PC-3 (cell line): ENCODE results near the gene CYLD. TPM values are rescaled to one million over a fixed set of nuclear protein-coding genes. Genes with fewer than 3 reads are reported as not detected.
A peak's percentile ranks its signal among the peaks of the same experiment; 100 is the strongest.

Experiments used
- ATAC-seq: fragments of 200-7000 bp; cut with Tn5 transposase; 2 replicates; pipeline ENCODE4 v1.9.1; 2020; ENCODE audit warnings: mild to moderate bottlenecking, moderate library complexity
- BruUV-seq: library from RNA; stranded (reverse); fragments of 400-500 nt; replicated peaks from 2 replicates; lab custom pipeline; 2021; lab: Mats Ljungman, UMichigan
- CTCF ChIA-PET: fragments of 300-600 bp; sonication (Branson Sonifier 250); formaldehyde crosslinking; loops from one replicate; lab custom pipeline; 2022; ENCODE audit warnings: antibody characterized with exemption; lab: Charles Lee
- POLR2A ChIA-PET: fragments of 300-600 bp; sonication (Branson Sonifier 250); formaldehyde crosslinking; loops from one replicate; lab custom pipeline; 2022; ENCODE audit warnings: antibody characterized with exemption; ENCODE audit not compliant: unreplicated experiment; lab: Charles Lee
- DNase-seq: peaks from one replicate; pipeline ENCODE4 v3.0.0-alpha.2; 2015
- H2AFZ ChIP-seq: fragments of 300-600 bp; sonication (generic); 2 replicates; pipeline ENCODE4 v1.6.0; 2016; ENCODE audit warnings: antibody characterized with exemption, low read length
- H3F3A ChIP-seq: fragments of 300-600 bp; sonication (generic); one replicate; pipeline ENCODE4 v1.6.0; 2017; ENCODE audit warnings: antibody characterized with exemption, low read length, control low read depth, mild to moderate bottlenecking; ENCODE audit not compliant: unreplicated experiment
- H3K27ac ChIP-seq: fragments of 300-600 bp; sonication (generic); 2 replicates; pipeline ENCODE4 v1.5.1; 2016; ENCODE audit warnings: mild to moderate bottlenecking, low read length
- H3K27me3 ChIP-seq: fragments of 300-600 bp; sonication (generic); 2 replicates; pipeline ENCODE4 v1.6.1; 2016; ENCODE audit warnings: low read length, mixed read lengths
- H3K36me3 ChIP-seq: fragments of 300-600 bp; sonication (generic); 2 replicates; pipeline ENCODE4 v1.6.1; 2016; ENCODE audit warnings: low read depth, mixed run types, low read length, mixed read lengths
- H3K4me1 ChIP-seq: fragments of 300-600 bp; sonication (generic); 2 replicates; pipeline ENCODE4 v1.5.1; 2016; ENCODE audit warnings: low read length; ENCODE audit not compliant: insufficient read depth
- H3K4me2 ChIP-seq: fragments of 300-600 bp; sonication (generic); 2 replicates; pipeline ENCODE4 v1.6.0; 2016; ENCODE audit warnings: low read length
- H3K4me3 ChIP-seq: fragments of 300-600 bp; sonication (generic); 2 replicates; pipeline ENCODE4 v1.5.1; 2016; ENCODE audit warnings: mild to moderate bottlenecking, low read length, mixed read lengths
- H3K79me2 ChIP-seq: fragments of 300-600 bp; sonication (generic); 2 replicates; pipeline ENCODE4 v1.6.1; 2017; ENCODE audit warnings: low read length, mixed read lengths
- H3K9ac ChIP-seq: fragments of 300-600 bp; sonication (generic); 2 replicates; pipeline ENCODE4 v1.6.0; 2016; ENCODE audit warnings: mild to moderate bottlenecking, low read length
- H3K9me2 ChIP-seq: fragments of 300-600 bp; sonication (generic); replicated peaks from 2 replicates; pipeline ENCODE4 v1.6.1; 2016; ENCODE audit warnings: mixed run types, low read length, mixed read lengths
- H3K9me3 ChIP-seq: fragments of 300-600 bp; sonication (generic); 2 replicates; pipeline ENCODE4 v1.6.1; 2016; ENCODE audit warnings: low read length, mixed read lengths
- H4K20me1 ChIP-seq: fragments of 300-600 bp; sonication (generic); 2 replicates; pipeline ENCODE4 v1.6.1; 2016; ENCODE audit warnings: low read length, mixed read lengths
- CTCF ChIP-seq: fragments of 300-600 bp; sonication (generic); conservative IDR thresholded peaks from 2 replicates; pipeline ENCODE4 v1.5.1; 2017; ENCODE audit warnings: antibody characterized with exemption, low read depth, mild to moderate bottlenecking, low read length
- EZH2 ChIP-seq: fragments of 300-600 bp; sonication (generic); IDR thresholded peaks from one replicate; pipeline ENCODE4 v1.6.1; 2017; ENCODE audit warnings: antibody characterized with exemption, mild to moderate bottlenecking, low read length; ENCODE audit not compliant: unreplicated experiment
- EZH2phosphoT487 ChIP-seq: fragments of 300-600 bp; sonication (generic); IDR thresholded peaks from 2 replicates; pipeline ENCODE4 v1.6.1; 2018; ENCODE audit warnings: mild to moderate bottlenecking, antibody characterized with exemption, low read length, borderline replicate concordance
- intact Hi-C: fragments of 100-400 bp; cut with micrococcal nuclease; formaldehyde crosslinking; loops from 2 replicates; pipeline ENCODE4 v1.9.0; 2023
- total RNA-seq: library from RNA; depleted of rRNA; stranded (reverse); fragments of >200 nt; gene quantifications from 2 replicates; pipeline ENCODE4 v1.2.3, GENCODE V29; 2014

The CYLD gene
- total RNA-seq, 1 experiment from 2014 or later: 8.6 TPM

DNA sequence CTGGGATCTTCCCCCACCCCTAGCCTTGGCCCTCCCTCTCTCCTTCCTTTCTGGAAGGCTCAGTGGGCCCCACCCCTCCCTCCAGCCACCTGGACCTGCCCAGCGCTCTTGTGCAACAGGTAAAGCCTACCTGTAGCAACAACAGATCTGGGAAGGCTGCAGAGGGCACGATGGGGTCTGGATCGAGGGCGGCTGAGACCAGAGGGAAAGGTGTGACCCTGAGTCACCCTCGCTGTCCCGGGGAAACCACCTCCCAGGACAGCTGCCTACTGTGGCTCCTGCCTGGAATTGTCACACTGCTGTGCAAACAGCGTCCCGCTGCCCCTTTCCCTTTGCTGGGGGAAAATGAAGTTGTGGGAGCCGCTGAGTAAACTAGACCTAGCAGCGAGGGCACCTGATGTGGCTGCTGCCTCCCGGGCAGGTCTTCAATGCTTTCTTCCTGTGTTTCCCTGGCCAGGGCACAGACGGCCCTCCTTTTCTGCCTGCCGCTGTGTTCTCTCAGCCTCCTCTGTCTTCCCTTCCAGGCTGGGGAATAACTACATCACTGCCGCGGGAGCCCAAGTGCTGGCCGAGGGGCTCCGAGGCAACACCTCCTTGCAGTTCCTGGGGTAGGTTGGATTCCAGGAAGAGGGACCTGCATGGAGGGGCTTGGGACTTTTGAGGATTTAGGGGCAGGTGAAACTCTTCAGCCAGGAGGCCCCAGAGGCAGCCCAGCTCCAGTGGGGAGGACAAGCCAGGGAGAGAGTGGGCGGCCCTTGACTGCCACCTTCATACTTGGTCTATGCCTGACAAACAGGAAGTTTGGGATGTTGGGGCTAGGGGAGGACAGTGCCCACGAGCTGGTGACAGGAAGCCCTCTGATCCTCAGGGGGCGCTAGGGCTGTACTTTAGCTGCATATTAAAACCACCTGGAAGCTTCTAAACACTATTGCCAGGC, 22.2 kb upstream of the CYLD start:
- H3F3A ChIP-seq: no peaks in the 10 kb centered on the region
- no TSS peak for BruUV-seq
- no peak overlapping the region for H3K27ac ChIP-seq
- H3K9me2 ChIP-seq: no peaks in the 10 kb centered on the region
- POLR2A ChIA-PET: no interaction called here
- no peaks in the 10 kb centered on the region for H4K20me1 ChIP-seq
- H2AFZ ChIP-seq: peak overlapping the region; percentile 61
- H3K4me2 ChIP-seq: peak overlapping the region; percentile 77
- intact Hi-C loops: no loop called here
- H3K27me3 ChIP-seq: no peaks in the 10 kb centered on the region
- no peaks in the 10 kb centered on the region for H3K36me3 ChIP-seq
- DNase-seq (no peak), ATAC-seq (peak; percentile 54)
- no peak for TF ChIP-seq EZH2phosphoT487
- TF ChIP-seq CTCF: 0 out of 2 replicates have a peak, but pooled peaks have one; percentile 21
- no peak overlapping the region for H3K9ac ChIP-seq
- H3K9me3 ChIP-seq: no peaks in the 10 kb centered on the region
- H3K79me2 ChIP-seq: no peaks in the 10 kb centered on the region
- peaks cover 11% of the 10 kb centered on the region for H3K4me1 ChIP-seq
- CTCF ChIA-PET: no interaction called here
- peak overlapping the region; percentile 55 for H3K4me3 ChIP-seq

- Histone ChIP-seq H3K4me2 (no peak overlapping the region), H3K9me3 (no peaks in the 10 kb centered on the region), H3K27me3 (no peaks in the 10 kb centered on the region), H4K20me1 (no peaks in the 10 kb centered on the region), H3K9ac (no peak overlapping the region), H3K4me3 (no peak overlapping the region), H3K4me1 (peaks cover 11% of the 10 kb centered on the region), H3K27ac (no peak overlapping the region), H3F3A (no peaks in the 10 kb centered on the region), H3K36me3 (no peaks in the 10 kb centered on the region), H2AFZ (no peak overlapping the region), H3K9me2 (no peaks in the 10 kb centered on the region), H3K79me2 (no peaks in the 10 kb centered on the region)
- ChIA-PET CTCF (no interaction called here), POLR2A (no interaction called here)
- no peak for TF ChIP-seq EZH2
- TF ChIP-seq CTCF: no peak
- TF ChIP-seq EZH2phosphoT487: no peak
- peak; percentile 57 for DNase-seq
- BruUV-seq: no TSS peak
- ATAC-seq: peak; percentile 50; the same call in 1 of the 2 replicates
- intact Hi-C loops: no loop called here
Observed at GRCh38 chr16:50721549-50722404, 20.1 kb upstream of the CYLD start.
